WTC11 (cell line): ENCODE data around the gene CDKN3. TPM values are rescaled to one million over a fixed set of nuclear protein-coding genes. Genes with fewer than 3 reads are reported as not detected.

Experiments used
- ATAC-seq: fragments of 200-7000 bp; cut with Tn5 transposase; 2 replicates; pipeline ENCODE4 v1.10.0; 2021; ENCODE audit warnings: mild to moderate bottlenecking, moderate library complexity
- CTCF ChIA-PET: fragments of 300-600 bp; sonication (Branson Sonifier 250); formaldehyde crosslinking; loops from one replicate; lab custom pipeline; 2021; ENCODE audit warnings: antibody characterized with exemption; lab: Charles Lee
- POLR2A ChIA-PET: fragments of 350-600 bp; sonication (Branson Sonifier 250); formaldehyde crosslinking; loops from one replicate; lab custom pipeline; 2021; ENCODE audit warnings: antibody characterized with exemption; lab: Charles Lee
- DNase-seq: peaks from one replicate; pipeline ENCODE4 v3.0.0; 2021; ENCODE audit warnings: low spot score
- H3K27ac Mint-ChIP-seq: 2 replicates; pipeline ENCODE4 v1.8.0; 2021; ENCODE audit warnings: mixed read lengths
- H3K27me3 Mint-ChIP-seq: 2 replicates; pipeline ENCODE4 v1.8.0; 2021; ENCODE audit warnings: low read depth, mild to moderate bottlenecking, moderate library complexity, mixed read lengths
- H3K36me3 Mint-ChIP-seq: 2 replicates; pipeline ENCODE4 v1.8.0; 2021; ENCODE audit warnings: mixed read lengths
- H3K4me1 Mint-ChIP-seq: 2 replicates; pipeline ENCODE4 v1.8.0; 2022; ENCODE audit warnings: mixed read lengths
- H3K4me3 Mint-ChIP-seq: 2 replicates; pipeline ENCODE4 v1.8.0; 2021; ENCODE audit warnings: mild to moderate bottlenecking, moderate library complexity, mixed read lengths
- H3K9me3 Mint-ChIP-seq: 2 replicates; pipeline ENCODE4 v1.8.0; 2021; ENCODE audit warnings: mixed read lengths
- AFF4 ChIP-seq: sonication (generic); formaldehyde crosslinking; IDR thresholded peaks from 2 replicates; pipeline ENCODE4 v1.8.1; 2023; ENCODE audit warnings: mild to moderate bottlenecking, missing genetic modification reagents, borderline replicate concordance
- ATF6 ChIP-seq: sonication (generic); formaldehyde crosslinking; IDR thresholded peaks from 2 replicates; pipeline ENCODE4 v1.8.1; 2023; ENCODE audit warnings: mild to moderate bottlenecking, missing genetic modification reagents
- CREB1 ChIP-seq: sonication (generic); formaldehyde crosslinking; IDR thresholded peaks from 2 replicates; pipeline ENCODE4 v1.8.0; 2023; ENCODE audit warnings: mild to moderate bottlenecking, missing genetic modification reagents
- E2F5 ChIP-seq: sonication (generic); formaldehyde crosslinking; IDR thresholded peaks from 2 replicates; pipeline ENCODE4 v1.8.1; 2022; ENCODE audit warnings: mild to moderate bottlenecking, moderate library complexity, missing genetic modification reagents
- ERG ChIP-seq: fragments of 250-450 bp; sonication (Bioruptor Pico); IDR thresholded peaks from 2 replicates; pipeline ENCODE4 v1.8.0; 2021; ENCODE audit warnings: mild to moderate bottlenecking
- FOXP4 ChIP-seq: sonication (generic); formaldehyde crosslinking; IDR thresholded peaks from 2 replicates; pipeline ENCODE4 v1.8.0; 2022; ENCODE audit warnings: mild to moderate bottlenecking, missing genetic modification reagents
- KAT7 ChIP-seq: sonication (generic); formaldehyde crosslinking; IDR thresholded peaks from 2 replicates; pipeline ENCODE4 v1.8.1; 2023; ENCODE audit warnings: missing genetic modification reagents, mild to moderate bottlenecking, borderline replicate concordance
- MAX ChIP-seq: sonication (generic); formaldehyde crosslinking; IDR thresholded peaks from 2 replicates; pipeline ENCODE4 v1.8.0; 2022; ENCODE audit warnings: mild to moderate bottlenecking, missing genetic modification reagents
- NFYB ChIP-seq: sonication (generic); formaldehyde crosslinking; conservative IDR thresholded peaks from 2 replicates; pipeline ENCODE4 v1.8.0; 2022; ENCODE audit warnings: low read depth, missing genetic modification reagents
- NR1H2 ChIP-seq: sonication (generic); formaldehyde crosslinking; IDR thresholded peaks from 2 replicates; pipeline ENCODE4 v1.9.0; 2021; ENCODE audit warnings: mild to moderate bottlenecking, moderate library complexity, missing genetic modification reagents
- NR2C2 ChIP-seq: sonication (generic); formaldehyde crosslinking; IDR thresholded peaks from 2 replicates; pipeline ENCODE4 v1.8.0; 2022; ENCODE audit warnings: mild to moderate bottlenecking, missing genetic modification reagents
- PRDM15 ChIP-seq: sonication (generic); formaldehyde crosslinking; IDR thresholded peaks from 2 replicates; pipeline ENCODE4 v1.8.0; 2022; ENCODE audit warnings: missing genetic modification reagents
- PREB ChIP-seq: sonication (generic); formaldehyde crosslinking; IDR thresholded peaks from 2 replicates; pipeline ENCODE4 v1.8.1; 2022; ENCODE audit warnings: mild to moderate bottlenecking, missing genetic modification reagents, moderate library complexity, borderline replicate concordance
- SP1 ChIP-seq: sonication (generic); formaldehyde crosslinking; conservative IDR thresholded peaks from 2 replicates; pipeline ENCODE4 v1.8.1; 2022; ENCODE audit warnings: missing genetic modification reagents
- TCF7 ChIP-seq: sonication (generic); formaldehyde crosslinking; IDR thresholded peaks from 2 replicates; pipeline ENCODE4 v1.8.0; 2022; ENCODE audit warnings: mild to moderate bottlenecking, low read depth, missing genetic modification reagents, moderate library complexity
- ZNF121 ChIP-seq: sonication (generic); formaldehyde crosslinking; IDR thresholded peaks from 2 replicates; pipeline ENCODE4 v1.8.0; 2023; ENCODE audit warnings: missing genetic modification reagents
- ZNF423 ChIP-seq: fragments of 250-450 bp; sonication (Bioruptor Pico); IDR thresholded peaks from 2 replicates; pipeline ENCODE4 v2.1.2; 2022; ENCODE audit warnings: mild to moderate bottlenecking, moderate library complexity
- ZSCAN18 ChIP-seq: fragments of 250-450 bp; sonication (Bioruptor Pico); IDR thresholded peaks from 2 replicates; pipeline ENCODE4 v2.1.2; 2022; ENCODE audit warnings: mild to moderate bottlenecking, moderate library complexity
- total RNA-seq: library from RNA; stranded (reverse); gene quantifications from 3 replicates; pipeline ENCODE4 v1.2.3, GENCODE V29; 2021

The CDKN3 gene
- total RNA-seq, 1 experiment from 2014 or later, result 55.4 TPM

- Mint-ChIP-seq H3K9me3 (0 out of 2 replicates have a peak, but pooled peaks cover 7% of the 10 kb centered on the region), H3K4me1 (peaks cover 51% of the 10 kb centered on the region), H3K27ac (peak within 1 kb of the TSS; percentile 98), H3K36me3 (no peaks in the 10 kb centered on the region), H3K4me3 (peak within 1 kb of the TSS; percentile 91), H3K27me3 (peaks cover 3% of the 10 kb centered on the region; the same call in 1 of the 2 replicates)
- ChIA-PET CTCF (interaction anchor here (0.7 to 1.1 kb wide), 2 partner anchors 47 to 74 kb away, joined by 3 to 5 read pairs; no protein-coding TSS in a partner anchor), POLR2A (no interaction called here)
- DNase-seq (peak; percentile 92), ATAC-seq (peak; percentile 94)
- TF ChIP-seq E2F5 (CRISPR knock-in tag), result no peak
- TF ChIP-seq ERG, result no peak
- TF ChIP-seq PREB, result no peak
- no peak for TF ChIP-seq PRDM15 (CRISPR knock-in tag)
- peak; percentile 12; the same call in 1 of the 2 replicates for TF ChIP-seq SP1 (CRISPR knock-in tag)
- TF ChIP-seq ATF6, result no peak
- TF ChIP-seq NR2C2 (CRISPR knock-in tag), result no peak
- TF ChIP-seq ZSCAN18 (CRISPR knock-in tag), result no peak
- no peak for TF ChIP-seq KAT7
- TF ChIP-seq ZNF121 (CRISPR knock-in tag), result no peak
- TF ChIP-seq MAX, result no peak; the same call in 1 of the 2 replicates
- no peak for TF ChIP-seq NR1H2 (CRISPR knock-in tag)
- TF ChIP-seq CREB1 (CRISPR knock-in tag), result no peak
- TF ChIP-seq TCF7 (CRISPR knock-in tag), result no peak
- no peak for TF ChIP-seq NFYB (CRISPR knock-in tag)
- no peak for TF ChIP-seq ZNF423 (CRISPR knock-in tag)
- no peak for TF ChIP-seq AFF4 (CRISPR knock-in tag)
- TF ChIP-seq FOXP4, result no peak
Observed at GRCh38 chr14:54440873-54441868, 44.4 kb downstream of the CDKN3 start, which contains the start of gene CNIH1. Gene CNIH1, minus strand, starts transcription at chr14:54441374. Its CDS starts 47 bp downstream, at chr14:54441327.
